ENCODE results near the gene NRIP2.

Gene NRIP2

DNA sequence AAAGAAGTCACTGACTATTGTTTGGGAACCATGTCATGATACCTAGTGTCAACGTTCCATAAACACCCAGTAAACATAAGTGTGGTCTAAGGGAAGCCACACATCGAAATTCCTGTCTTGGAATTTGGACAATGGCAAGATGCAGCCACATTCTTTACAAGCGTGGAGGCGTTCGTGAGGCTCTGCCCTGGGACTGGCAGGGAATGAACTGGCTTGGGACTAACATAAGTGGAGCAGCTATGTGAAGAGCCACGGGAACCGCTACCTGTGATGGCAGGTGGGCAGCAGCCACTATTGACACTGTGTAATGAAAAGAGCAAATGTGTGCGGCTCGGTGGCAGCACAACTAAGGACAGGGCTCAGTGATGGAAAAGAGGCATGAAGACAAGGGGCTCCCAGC is 10.0 kb upstream of the NRIP2 start:
- DNase-seq = no peak

DNA sequence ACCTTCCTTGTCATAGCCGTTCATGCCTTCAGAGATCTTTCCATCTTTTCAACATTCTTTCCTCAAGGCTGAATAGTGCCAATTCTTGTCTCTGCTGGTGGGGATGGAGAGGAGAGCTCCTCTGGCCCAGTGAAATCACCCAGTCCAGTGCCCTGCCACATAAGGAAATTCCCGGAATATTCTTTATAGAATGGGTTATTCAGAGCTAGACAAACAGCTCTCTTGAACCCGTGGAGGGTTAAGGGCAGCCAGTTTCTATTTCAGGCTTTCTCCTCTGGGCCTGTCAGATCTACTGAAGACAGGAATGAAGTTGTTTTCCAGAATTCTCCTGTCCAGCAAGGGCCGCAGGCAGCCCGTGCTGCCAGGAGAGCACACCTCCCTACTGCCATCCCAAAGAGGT is 8.1 kb upstream of the NRIP2 start:
- DNase-seq = no peak

DNA sequence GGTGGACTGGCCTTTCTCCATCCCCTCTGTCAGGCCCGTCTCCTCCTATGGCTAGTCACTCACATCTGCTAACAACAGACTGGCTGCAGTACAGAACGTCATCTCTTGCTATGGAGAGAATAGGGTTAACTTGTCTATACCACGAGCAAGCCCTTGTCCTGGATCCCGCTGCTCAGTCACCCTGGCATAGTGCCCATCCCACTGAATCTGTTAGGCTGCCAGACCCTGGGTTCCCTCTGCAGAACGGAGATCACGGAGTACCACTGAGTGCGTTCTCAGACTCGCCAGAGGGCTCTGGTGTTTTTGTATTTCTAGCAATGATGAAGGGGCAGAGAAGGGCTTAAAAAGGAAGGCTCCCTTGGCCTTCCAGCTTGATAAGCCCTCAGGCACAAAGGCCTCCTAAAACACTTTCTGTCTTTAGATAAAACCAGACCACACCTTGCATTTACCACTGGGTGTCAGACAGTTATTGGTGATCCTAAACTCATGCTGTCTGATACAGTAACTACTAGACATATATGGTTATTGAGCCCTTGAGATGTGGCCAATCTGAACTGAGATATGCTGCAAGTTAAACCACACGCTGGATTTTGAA is 6.3 kb upstream of the NRIP2 start:
- no peak for DNase-seq

DNA sequence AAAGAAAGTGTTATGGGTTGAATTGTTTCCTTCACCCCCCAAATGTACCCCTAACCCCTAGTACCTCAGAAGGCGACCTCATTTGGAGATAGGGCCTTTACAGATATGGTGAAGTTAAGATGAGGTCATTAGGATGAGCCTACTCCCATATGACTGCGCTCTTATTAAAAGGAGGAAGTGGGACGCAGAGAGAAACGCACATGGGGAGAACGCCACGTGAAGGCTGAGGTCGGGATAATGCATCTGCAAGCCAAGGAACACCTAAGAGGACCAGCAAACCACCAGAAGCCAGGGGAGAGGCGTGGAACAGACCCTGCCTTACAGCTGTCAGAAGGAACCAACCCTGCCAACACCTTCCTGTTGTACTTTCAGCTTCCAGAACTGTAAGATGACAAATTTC is 1.7 kb upstream of the NRIP2 start:
- DNase-seq = no peak

DNA sequence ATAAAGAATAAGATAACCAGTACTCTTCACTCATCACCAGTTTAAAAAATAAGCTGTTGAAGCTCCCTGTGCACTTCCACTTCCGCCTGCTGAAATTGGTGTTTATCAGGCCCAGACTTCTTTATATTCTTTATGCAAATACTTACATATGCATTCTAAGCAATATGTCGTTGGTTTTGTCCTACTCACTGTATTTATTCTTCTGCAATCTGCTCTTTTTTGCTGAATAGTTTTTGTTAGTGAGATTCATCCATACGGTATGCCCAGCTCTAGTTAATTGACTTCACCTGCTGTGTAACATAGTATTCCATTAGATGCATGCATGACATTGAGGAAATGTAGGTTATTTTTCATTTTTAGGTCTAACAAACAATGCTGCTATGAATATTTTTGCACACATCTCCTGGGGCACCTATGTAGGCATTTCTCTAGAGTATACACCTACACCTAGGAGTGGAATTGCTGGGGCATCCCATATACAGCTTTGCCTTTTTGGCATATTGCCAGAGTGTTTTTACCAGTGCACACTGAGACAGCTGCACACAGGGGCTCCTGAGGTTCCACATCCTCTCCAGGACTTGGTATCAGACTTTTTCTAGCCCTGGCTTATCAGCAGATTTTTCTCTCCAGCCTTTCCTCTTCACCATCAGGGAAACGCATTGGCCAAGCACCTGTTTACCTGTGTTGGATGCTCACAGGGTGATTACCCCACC is 1.0 kb upstream of the NRIP2 start:
- no peak for DNase-seq

DNA sequence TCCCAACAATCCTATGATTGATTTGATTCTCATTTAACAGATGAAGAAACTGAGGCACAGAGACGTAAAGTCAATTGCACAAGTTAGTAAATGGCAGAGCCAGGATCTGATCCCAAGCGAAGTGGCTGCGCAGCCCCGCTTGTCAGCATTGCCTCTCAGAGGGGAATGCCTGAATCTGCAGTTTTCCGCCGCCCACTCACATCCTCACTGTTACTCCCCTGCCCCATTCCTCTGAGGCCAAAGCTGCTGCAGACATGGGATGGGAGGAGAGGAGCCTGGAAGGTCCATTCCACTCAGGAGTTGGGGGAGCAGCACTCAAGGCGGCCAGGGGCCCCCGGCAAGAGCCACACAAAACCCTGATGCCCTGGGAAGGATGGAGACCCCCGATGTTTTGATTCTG is 1.0 kb downstream of the NRIP2 start:
- DNase-seq = no peak

DNA sequence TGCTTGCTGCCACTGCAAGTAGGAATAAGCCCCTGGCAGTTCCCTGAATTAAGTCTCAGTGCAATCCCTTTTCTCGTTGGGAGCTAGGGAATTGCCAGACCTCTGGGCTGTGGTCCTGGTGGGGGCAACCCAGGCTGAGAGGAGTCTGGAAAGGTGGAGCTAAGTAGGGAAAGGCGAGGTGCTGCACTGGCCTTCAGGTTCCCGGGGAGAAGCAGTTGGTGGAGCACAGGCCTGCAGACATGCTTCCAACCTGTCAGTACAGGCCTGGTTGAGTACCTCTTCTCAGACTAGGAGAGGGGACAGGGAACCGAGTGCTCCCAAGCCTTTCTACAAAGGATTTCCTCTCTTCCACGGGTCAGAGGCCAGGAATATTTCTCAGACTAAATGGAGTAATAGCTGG is 1.5 kb downstream of the NRIP2 start:
- no peak for DNase-seq

DNA sequence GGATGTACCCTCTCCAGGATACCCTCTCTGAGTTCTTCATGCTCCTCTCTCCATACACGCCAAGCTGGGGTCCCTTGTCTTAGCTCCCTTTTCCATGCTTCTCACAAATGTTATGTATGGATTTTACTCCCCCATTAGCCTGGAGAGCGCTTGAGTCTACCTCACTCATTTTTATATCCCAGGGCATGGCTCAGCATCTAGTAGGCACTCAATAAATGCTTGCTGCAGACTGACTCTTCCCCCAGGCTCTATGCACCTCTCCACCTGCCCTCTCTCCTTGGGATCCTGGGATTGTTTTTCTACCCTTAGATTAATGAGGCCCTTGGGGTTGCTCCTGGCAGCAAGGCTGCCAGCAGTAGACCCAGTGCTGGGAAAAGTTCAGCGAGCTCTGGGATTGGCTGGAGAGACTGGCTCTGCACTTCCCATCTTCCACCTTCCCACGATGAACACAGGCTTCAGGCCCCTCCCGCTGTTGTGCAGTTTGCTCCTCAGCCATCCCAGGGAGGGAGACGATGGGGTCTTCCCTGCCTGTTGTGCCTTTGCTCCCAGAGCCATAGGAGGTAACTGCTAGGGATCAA is 2.2 kb downstream of the NRIP2 start:
- no peak for DNase-seq

DNA sequence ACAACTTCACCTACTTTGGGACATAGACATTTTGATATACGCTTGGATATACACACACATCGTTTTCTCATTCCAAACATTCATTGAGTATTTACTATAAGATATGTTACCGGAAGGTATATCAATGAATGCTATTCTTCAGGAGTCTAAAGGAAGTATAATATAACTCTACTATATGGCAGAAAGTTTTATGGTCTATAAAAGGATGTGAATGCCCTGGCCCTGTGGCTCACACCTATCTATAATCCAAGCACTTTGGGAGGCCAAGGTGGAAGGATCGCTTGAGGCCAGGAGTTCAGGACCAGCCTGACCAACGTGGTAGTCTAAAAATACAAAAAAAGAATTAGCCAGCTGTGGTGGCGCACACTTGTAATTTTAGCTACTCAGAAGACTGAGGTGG is 5.6 kb downstream of the NRIP2 start:
- no peak for DNase-seq

DNA sequence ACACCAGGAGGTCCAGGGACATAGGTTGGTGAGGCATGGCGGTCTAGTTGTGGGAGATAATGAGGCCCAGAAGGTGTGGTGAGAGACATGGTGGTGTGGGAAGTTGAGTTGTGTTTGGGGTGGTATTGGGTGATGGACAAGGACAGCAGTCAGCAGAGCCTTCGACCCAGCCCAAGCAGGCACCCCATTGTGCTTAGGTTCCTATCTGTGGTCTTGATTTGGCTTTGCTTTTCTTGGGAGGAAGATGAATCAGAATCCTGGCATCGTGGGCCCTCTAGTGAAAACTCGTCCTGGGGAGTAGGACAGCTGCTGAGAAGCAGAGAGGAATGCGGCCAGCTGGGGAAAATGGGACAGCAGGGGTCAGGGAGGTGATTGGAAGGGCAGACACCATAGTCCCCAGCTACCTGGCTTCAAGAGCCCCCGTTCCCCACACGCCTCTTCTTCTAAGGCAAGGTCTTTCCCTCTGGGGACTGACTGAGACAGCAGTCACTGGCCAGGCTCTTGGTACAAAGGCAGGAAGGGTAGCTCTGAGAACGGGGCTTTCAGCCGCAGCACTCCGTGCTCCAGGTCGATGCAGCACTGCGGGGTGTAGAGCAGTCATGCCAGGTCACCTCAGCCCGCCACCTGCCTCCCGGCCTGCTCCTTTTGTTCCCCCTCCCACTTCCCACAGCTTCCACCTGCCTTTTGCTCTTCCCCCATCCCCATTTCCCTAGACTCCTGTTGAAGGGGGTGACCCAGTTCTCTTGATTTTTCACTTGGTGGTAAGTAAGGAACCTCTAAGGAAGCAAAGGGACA is 7.9 kb downstream of the NRIP2 start:
- no peak for DNase-seq

DNA sequence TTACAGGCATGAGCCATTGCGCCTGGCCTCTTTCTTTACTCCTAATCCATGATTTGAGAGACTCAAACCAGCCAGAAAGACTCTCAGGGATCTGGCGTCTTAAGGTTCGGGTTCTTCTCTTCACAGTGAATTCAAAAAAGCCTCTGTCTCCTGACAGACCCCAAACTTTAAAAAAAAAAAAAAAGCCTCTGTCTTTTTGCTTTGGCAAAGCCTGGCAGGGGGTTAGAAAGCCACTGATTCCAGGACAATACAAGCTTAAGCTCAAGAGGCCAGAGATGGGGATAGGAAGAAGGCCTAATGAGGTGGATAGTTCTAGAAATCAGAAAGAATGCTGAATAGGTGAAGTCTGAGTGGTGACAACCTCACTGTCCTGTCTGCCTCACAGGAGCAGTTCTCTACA is 8.8 kb downstream of the NRIP2 start:
- DNase-seq = no peak

DNA sequence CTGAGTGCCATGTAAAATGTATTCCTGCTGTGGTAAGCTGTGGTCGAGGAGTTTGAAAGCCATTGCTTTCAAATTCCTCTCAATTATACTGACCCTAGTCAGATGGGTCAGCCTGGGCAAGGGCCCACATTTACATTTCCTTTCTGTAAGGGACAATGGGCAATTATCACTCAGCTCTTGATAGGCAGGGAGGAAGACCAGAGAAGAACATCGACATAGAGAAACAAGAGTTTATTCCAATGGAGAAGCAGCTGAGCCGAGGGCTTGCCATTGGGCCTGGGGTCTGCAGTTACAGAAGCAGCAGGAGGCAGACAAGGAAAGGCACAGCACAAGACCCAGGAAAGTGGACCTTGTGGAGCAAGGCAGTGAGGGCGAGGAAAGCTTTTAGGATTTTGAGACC is 9.7 kb downstream of the NRIP2 start:
- no peak for DNase-seq

DNA sequence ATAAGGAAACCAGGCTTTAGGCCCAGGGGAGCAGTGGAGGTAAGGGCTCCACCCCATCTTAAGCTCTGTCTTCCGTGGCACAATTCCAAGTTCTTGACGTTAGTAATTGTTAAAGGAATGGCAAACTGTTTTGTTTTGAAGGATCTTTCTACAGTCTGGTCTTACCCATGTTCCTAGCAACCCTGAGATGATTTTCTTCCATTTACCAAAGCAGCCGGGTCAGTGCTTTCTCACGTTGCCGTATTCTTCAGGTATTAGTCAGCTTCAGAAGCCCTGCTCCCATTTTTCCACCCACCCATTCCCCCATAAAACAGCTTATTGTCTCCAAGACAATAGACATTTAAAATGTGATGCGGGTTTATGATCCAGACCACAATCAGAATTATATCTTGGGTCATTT is 10.3 kb downstream of the NRIP2 start:
- DNase-seq = no peak

DNA sequence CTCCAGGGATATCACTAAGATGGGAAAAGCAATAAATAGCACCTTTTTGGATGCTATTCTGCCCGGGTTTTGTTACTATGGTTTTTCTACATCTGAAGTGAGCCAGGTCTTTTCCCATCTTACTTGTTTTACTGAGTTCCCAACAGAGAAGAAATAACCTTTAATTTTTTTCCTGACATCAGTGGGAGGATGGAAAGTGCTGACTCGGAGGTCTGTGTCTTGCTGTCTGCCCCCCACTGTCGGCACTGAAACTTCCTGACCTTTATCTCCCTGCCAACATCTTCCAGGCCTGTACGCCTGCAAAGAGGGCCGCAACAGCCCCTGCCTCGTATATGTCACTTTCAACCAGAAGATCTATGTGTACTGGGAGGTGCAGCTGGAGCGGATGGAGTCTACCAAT is 11.4 kb downstream of the NRIP2 start:
- no peak for DNase-seq

DNA sequence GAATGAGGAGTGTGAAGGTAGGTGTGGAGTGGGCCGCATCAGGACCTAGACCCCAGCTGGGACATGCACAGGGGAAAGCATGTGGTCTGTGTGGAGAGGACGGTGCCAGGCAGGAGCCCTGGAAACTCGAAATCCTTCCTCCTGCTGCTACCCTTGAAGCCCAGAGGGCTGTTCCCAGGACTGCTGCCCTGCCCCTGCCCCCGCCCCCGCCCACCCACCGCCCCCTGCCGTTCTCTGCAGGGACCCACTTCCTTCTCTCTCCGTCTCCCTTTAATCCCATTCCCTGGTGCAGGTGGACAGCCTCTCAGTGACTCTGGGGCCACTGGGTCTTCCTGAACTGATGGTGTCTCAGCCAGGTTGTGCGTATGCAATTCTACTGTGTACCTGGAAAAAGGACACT is 14.4 kb downstream of the NRIP2 start:
- no peak for DNase-seq

DNA sequence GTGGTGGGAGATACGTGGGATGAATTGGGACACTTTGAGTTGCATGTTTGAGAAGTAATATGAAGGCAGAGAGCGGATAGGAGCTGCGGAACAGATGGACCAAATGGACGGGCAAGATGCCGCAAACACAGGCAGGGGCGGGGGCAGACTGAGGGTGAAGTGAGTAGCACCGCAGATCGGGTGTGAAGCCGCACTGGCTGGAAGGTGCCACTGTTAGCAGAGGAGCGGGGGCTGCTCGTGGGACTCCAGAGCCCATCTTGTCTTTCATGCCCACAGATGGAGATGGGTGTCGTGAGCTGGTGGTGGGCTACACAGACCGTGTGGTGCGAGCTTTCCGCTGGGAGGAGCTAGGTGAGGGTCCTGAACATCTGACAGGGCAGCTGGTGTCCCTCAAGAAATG is 15.0 kb downstream of the NRIP2 start:
- DNase-seq = no peak

DNA sequence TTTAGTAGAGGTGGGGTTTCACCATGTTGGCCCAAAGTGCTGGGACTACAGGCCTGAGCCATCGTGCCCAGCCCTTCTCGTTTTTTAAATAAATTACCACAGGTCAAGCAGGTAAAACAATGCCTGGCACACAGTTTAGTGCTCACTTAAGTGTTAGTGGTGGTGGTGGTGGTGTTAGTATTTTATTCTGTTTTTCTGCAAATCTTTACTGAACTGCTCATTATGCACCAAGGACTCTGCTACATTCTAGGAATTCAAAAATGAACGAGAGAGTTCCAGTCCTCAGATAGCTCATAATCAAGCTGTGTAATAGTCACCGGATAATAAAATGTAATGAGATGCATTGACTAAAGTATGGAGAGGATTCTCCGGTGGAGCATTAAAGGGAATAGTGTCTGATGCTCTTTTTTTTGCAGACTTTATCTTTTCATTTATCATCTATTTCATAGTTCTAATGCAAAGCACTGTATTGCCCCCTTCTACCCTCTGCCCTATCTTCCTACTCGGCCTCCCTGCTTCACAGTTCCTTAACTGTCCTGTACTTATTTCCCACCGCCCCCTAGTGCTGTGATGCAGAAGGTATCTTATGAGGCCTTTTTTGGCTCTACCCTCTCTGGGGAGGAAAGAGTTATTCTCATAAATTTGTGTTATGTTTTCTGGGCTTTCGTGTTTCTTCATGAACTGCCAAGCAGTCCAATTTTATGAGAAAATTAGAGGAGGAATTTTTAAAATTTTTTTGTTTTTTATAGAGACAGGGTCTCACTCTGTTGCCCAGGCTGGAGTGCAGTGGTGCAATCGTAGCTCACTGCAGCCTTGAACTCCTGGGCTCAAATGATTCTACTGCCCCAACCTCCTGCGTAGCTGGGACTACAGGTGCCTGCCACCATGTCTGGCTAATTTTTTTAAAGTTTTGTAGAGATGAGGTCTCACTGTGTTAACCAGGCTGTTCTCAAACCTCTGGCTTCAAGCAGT is 21.3 kb downstream of the NRIP2 start:
- no peak for DNase-seq

DNA sequence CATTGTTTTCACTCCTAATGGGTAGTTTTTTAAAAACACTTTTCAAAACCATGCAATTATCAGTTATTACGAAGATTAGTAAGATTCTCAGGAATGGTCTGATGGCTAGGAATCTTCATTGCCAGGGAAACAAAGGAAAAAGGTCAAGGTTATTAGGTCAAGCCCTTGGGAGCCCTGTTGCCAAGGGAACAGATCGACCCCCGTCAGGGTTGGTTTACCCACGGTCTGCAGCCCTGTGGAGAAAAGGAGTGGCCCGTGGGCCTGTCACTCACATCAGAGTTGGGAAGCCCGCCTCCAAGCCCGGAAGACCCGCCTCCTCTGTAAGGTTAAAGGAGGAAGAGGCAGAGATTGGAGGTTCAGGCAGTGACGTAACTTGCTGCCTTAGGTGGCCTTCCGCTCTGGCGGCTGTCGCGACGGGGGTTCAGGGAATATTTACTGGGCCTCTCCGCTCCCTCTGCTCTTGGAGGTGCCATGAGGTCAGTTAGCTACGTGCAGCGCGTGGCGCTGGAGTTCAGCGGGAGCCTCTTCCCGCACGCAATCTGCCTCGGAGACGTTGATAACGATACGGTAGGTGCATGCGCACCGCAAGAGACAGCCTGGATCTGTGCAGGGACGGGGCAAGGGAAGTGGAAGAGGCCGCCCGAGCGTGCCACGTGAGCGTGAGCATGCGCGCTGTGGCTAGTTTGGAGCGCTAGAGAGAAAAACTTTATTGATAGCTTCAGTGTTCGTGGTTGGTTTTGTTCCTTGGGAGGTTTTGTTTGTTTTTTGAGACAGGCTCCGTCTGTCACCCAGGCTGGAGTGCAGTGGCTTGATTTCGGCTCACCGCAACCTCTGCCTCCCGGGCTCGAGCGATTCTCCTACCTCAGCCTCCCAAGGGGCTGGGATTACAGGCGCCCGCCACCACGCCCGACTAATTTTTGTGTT is 22.3 kb downstream of the NRIP2 start, which contains the start of gene ITFG2:
TSS of gene ITFG2 (plus strand) at position 379 of the 924 bp plus-strand sequence. CDS start at position 472, 93 bp downstream.
- DNase-seq = peak; percentile 93

DNA sequence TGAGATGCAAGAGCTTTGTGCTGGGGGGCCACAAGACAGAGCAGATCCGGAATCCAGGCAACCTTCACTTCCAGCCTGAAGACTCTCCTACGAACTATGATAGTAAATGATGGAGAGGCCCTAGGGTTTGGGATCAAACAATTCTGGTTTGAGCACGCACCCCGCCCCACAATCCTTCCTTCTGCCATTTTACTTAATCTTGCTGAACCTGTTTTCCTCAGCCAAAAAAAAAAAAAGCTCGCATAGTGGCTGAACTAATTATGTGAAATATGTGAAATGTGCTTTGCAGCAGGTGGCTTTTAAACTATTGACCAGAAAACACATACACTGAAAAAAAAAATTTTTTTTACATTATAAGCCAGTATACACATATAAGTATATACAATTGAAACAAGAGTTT is 23.0 kb downstream of the NRIP2 start:
- no peak for DNase-seq

DNA sequence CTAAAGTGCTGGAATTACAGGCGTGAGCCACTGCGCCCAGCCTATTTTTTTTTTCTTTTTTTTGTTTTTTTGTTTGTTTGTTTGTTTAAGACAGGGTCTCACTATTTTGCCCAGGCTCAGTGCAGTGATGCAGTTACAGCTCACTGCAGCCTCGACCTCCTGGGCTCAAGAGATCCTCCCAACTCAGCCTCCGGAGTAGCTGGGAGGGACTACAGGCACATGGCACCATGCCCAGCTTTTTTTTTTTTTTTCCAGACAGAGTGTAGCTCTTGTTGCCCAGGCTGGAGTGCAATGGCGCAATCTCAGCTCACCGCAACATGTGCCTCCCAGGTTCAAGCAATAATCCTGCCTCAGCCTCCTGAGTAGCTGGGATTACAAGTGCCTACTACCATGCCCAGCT is 28.1 kb downstream of the NRIP2 start:
- DNase-seq = no peak

DNA sequence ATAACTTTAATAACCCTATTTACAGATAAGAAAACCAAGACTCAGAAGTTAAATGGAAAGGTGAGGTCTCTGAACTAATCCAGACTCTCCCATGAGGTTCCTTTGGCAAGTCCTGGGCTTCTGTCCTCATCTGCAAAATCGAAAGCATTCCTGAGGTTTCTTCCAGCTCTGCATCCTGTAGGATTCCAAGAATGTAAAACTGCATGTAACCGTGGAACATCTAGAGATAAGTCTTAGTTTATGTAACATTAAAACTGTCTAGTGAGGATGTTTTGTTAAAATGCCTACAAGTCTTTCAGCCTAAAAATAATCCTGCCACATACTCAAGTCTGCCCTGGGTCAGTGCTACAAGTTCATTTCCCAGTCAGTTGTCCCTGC is 29.7 kb downstream of the NRIP2 start:
- DNase-seq = no peak

Measured in activated CD8-positive, alpha-beta memory T cell treated with anti-CD3 and anti-CD28 coated beads, Interleukin-2, amount 50 U/mL, for 48 hours (primary cell).